Fibroblast of lung (primary cell): ENCODE data around the gene PPFIA2.

ENCODE experiments used
- CTCF ChIP-seq, 2 donors: IDR thresholded peaks in 1 of 2; conservative IDR thresholded peaks in 1 of 2; 1 replicate in 1 of 2; 2 replicates in 1 of 2; pipeline ENCODE4 v1.5.1; 2011 to 2012; ENCODE audit warnings: low read length in 2 of 2, control low read depth in 1 of 2, inconsistent platforms in 1 of 2, low read depth in 1 of 2, mild to moderate bottlenecking in 1 of 2
- EZH2 ChIP-seq: IDR thresholded peaks from 2 replicates; pipeline ENCODE4 v1.5.1; 2012; ENCODE audit warnings: low read length, control low read depth, mild to moderate bottlenecking; ENCODE audit errors: missing control alignments

GRCh38 chr12:81365284-81365683, 393.9 kb downstream of the PPFIA2 start:
- no peak for TF ChIP-seq CTCF (conservative IDR thresholded peaks at IDR 0.05 in 1 of 2, IDR thresholded peaks at IDR 0.05 in 1 of 2; ENCODE audit: low read depth in 1 of 2, low read length in 2 of 2)
- TF ChIP-seq EZH2 = no peak
